Liver (tissue), 9 donors: ENCODE results near the gene BTBD7. TPM values are rescaled to one million over a fixed set of nuclear protein-coding genes. Genes with fewer than 3 reads are reported as not detected.

Experiments used
- DNase-seq: peaks from one replicate; pipeline ENCODE4 v3.0.0-alpha.2; 2017; ENCODE audit warnings: low spot score
- H3K27ac ChIP-seq, 2 donors: one replicate each; pipeline ENCODE4 v1.7.0; 2013; ENCODE audit warnings: inconsistent platforms in 2 of 2, low read length in 2 of 2, control low read depth in 1 of 2, low read depth in 1 of 2, mild to moderate bottlenecking in 1 of 2
- H3K27me3 ChIP-seq, 4 donors: one replicate each; pipeline versions ENCODE4 v1.6.1 to v1.7.0; 2013; ENCODE audit warnings: low read length in 3 of 4, inconsistent platforms in 1 of 4, mild to moderate bottlenecking in 1 of 4, moderate library complexity in 1 of 4; ENCODE audit not compliant: control insufficient read depth in 4 of 4, insufficient read depth in 4 of 4
- H3K36me3 ChIP-seq, 4 donors: one replicate each; pipeline versions ENCODE4 v1.6.1 to v1.7.0; 2013; ENCODE audit warnings: low read length in 3 of 4, mild to moderate bottlenecking in 3 of 4, low read depth in 1 of 4, moderate library complexity in 1 of 4; ENCODE audit not compliant: control insufficient read depth in 4 of 4, insufficient read depth in 3 of 4
- H3K4me1 ChIP-seq, 4 donors: one replicate each; pipeline versions ENCODE4 v1.6.1 to v1.7.0; 2013; ENCODE audit warnings: low read length in 3 of 4, mild to moderate bottlenecking in 3 of 4, moderate library complexity in 1 of 4; ENCODE audit not compliant: control insufficient read depth in 4 of 4, insufficient read depth in 4 of 4
- H3K4me3 ChIP-seq, 3 donors: one replicate each; pipeline versions ENCODE4 v1.6.1 to v1.7.0; 2013; ENCODE audit warnings: low read length in 3 of 3, control low read depth in 1 of 3, low read depth in 1 of 3, mild to moderate bottlenecking in 1 of 3
- H3K9ac ChIP-seq, 2 donors: one replicate each; pipeline ENCODE4 v1.7.0; 2013; ENCODE audit warnings: low read length in 2 of 2, mild to moderate bottlenecking in 2 of 2, moderate library complexity in 2 of 2, control low read depth in 1 of 2, low read depth in 1 of 2
- H3K9me3 ChIP-seq, 4 donors: one replicate each; pipeline versions ENCODE4 v1.6.1 to v1.7.0; 2013; ENCODE audit warnings: low read length in 3 of 4; ENCODE audit not compliant: control insufficient read depth in 4 of 4
- ATF3 ChIP-seq: IDR thresholded peaks from 2 replicates; pipeline ENCODE4 v1.6.1; 2016; ENCODE audit warnings: antibody characterized with exemption
- CTCF ChIP-seq: fragments of 150-350 bp; IDR thresholded peaks from 2 replicates; pipeline ENCODE4 v1.5.1; 2017; ENCODE audit warnings: improper control_type of control experiment, low read depth, low read length; ENCODE audit not compliant: missing input control
- EGR1 ChIP-seq, 2 donors: IDR thresholded peaks; 2 replicates each; pipeline ENCODE4 v1.6.1; 2016 to 2018; ENCODE audit warnings: antibody characterized with exemption in 2 of 2, low read depth in 2 of 2
- FOXA1 ChIP-seq: IDR thresholded peaks from 2 replicates; pipeline ENCODE4 v1.6.1; 2016; ENCODE audit warnings: antibody characterized with exemption
- FOXA2 ChIP-seq: IDR thresholded peaks from 2 replicates; pipeline ENCODE4 v1.6.1; 2016; ENCODE audit warnings: antibody characterized with exemption
- GABPA ChIP-seq, 2 donors: IDR thresholded peaks in 1 of 2; conservative IDR thresholded peaks in 1 of 2; 2 replicates each; pipeline ENCODE4 v1.6.1; 2016; ENCODE audit warnings: antibody characterized with exemption in 2 of 2, mild to moderate bottlenecking in 1 of 2, moderate library complexity in 1 of 2
- HNF4A ChIP-seq, 2 donors: conservative IDR thresholded peaks; 2 replicates each; pipeline ENCODE4 v1.6.1; 2016; ENCODE audit warnings: antibody characterized with exemption in 2 of 2, mild to moderate bottlenecking in 2 of 2
- HNF4G ChIP-seq: IDR thresholded peaks from 2 replicates; pipeline ENCODE4 v1.6.1; 2016; ENCODE audit warnings: antibody characterized with exemption
- JUND ChIP-seq, 2 donors: IDR thresholded peaks; 2 replicates each; pipeline ENCODE4 v1.6.1; 2016; ENCODE audit warnings: antibody characterized with exemption in 2 of 2
- MAX ChIP-seq: IDR thresholded peaks from 2 replicates; pipeline ENCODE4 v1.6.1; 2016; ENCODE audit warnings: antibody characterized with exemption
- NR2F2 ChIP-seq: IDR thresholded peaks from 2 replicates; pipeline ENCODE4 v1.6.1; 2016; ENCODE audit warnings: antibody characterized with exemption
- RAD21 ChIP-seq, 2 donors: IDR thresholded peaks; 2 replicates each; pipeline ENCODE4 v1.6.1; 2016; ENCODE audit warnings: antibody characterized with exemption in 2 of 2, mild to moderate bottlenecking in 2 of 2
- REST ChIP-seq: IDR thresholded peaks from 2 replicates; pipeline ENCODE4 v1.6.1; 2016; ENCODE audit warnings: antibody characterized with exemption, mild to moderate bottlenecking
- RXRA ChIP-seq, 2 donors: IDR thresholded peaks; 2 replicates each; pipeline ENCODE4 v1.6.1; 2017 to 2018; ENCODE audit warnings: antibody characterized with exemption in 2 of 2, mild to moderate bottlenecking in 1 of 2
- TAF1 ChIP-seq: conservative IDR thresholded peaks from 2 replicates; pipeline ENCODE4 v1.6.1; 2016; ENCODE audit warnings: antibody characterized with exemption, mild to moderate bottlenecking
- YY1 ChIP-seq: IDR thresholded peaks from 2 replicates; pipeline ENCODE4 v1.6.1; 2016; ENCODE audit warnings: antibody characterized with exemption, mild to moderate bottlenecking
- ZBTB33 ChIP-seq: IDR thresholded peaks from 2 replicates; pipeline ENCODE4 v1.6.1; 2016; ENCODE audit warnings: antibody characterized with exemption
- WGBS: extraction: QIAGEN DNeasy Blood & Tissue Kit; methylation state at CpG from one replicate; pipeline ENCODE4 v1.1.7; 2013; 5-methylcytosine and 5-hydroxymethylcytosine counted together
- polyA plus RNA-seq, 2 donors: library from polyadenylated mRNA; stranded (reverse) in 1 of 2; unstranded in 1 of 2; fragments of 200-250 nt in 1 of 2; fragments of >200 nt in 1 of 2; fragmentation: Nextera tagmentation in 1 of 2; extraction: Ambion mirVana in 1 of 2; gene quantifications; one replicate each; pipeline versions ENCODE4 v1.2.1 to v1.2.3, GENCODE V29; 2013 to 2015
- total RNA-seq, 2 donors: library from RNA; depleted of rRNA; stranded (reverse); fragments of >200 nt; gene quantifications; one replicate each; pipeline ENCODE4 v1.2.3, GENCODE V29; 2014
- donor health status: healthy.
- donor health status: healthy.
- donor health status: healthy.
- donor health status: healthy.
- donor health status: healthy.

The BTBD7 gene
- total and polyA plus RNA-seq, 4 donors: 4.4 to 17.7 (median 10.2) TPM

GRCh38 chr14:93286212-93286890 lies 46.5 kb downstream of the BTBD7 start:
- H3K9ac ChIP-seq: no peak overlapping the region
- TF ChIP-seq CTCF (no peak), HNF4A (conservative IDR thresholded peaks at IDR 0.05) (no peak), TAF1 (no peak), HNF4G (no peak), MAX (no peak), FOXA2 (no peak), GABPA (IDR thresholded peaks at IDR 0.05 in 1 of 2, conservative IDR thresholded peaks at IDR 0.05 in 1 of 2) (no peak), ATF3 (no peak), YY1 (no peak), REST (no peak), RAD21 (IDR thresholded peaks at IDR 0.05) (no peak), RXRA (IDR thresholded peaks at IDR 0.05) (no peak), EGR1 (IDR thresholded peaks at IDR 0.05; ENCODE audit: low read depth in 2 of 2) (no peak), NR2F2 (no peak), JUND (IDR thresholded peaks at IDR 0.05) (no peak), FOXA1 (no peak)
- no peak overlapping the region for H3K4me3 ChIP-seq
- no peak for DNase-seq
- peaks cover 0 to 2% (median 0%) of the 10 kb centered on the region in 4 donors for H3K4me1 ChIP-seq
- peaks cover 0 to 5% (median 2%) of the 10 kb centered on the region in 4 donors for H3K36me3 ChIP-seq
- no peaks in the 10 kb centered on the region for H3K9me3 ChIP-seq
- no peaks in the 10 kb centered on the region for H3K27me3 ChIP-seq
- WGBS: 92% methylated on average over 4 of the region's 4 CpGs
- no peak overlapping the region for H3K27ac ChIP-seq

- Histone ChIP-seq H3K9me3 (no peaks in the 10 kb centered on the region), H3K4me1 (peaks cover 0 to 2% (median 0%) of the 10 kb centered on the region in 4 donors), H3K4me3 (no peak overlapping the region), H3K27me3 (no peaks in the 10 kb centered on the region), H3K36me3 (peaks cover 0 to 5% (median under 1%) of the 10 kb centered on the region in 4 donors), H3K9ac (no peak overlapping the region), H3K27ac (no peak overlapping the region)
- no peak for TF ChIP-seq YY1
- TF ChIP-seq ZBTB33: no peak
- 58% methylated on average over 2 of the region's 2 CpGs for WGBS
- no peak for DNase-seq
Observed at GRCh38 chr14:93285044-93285443, 47.8 kb downstream of the BTBD7 start.
